Naive B cell (primary cell): ENCODE measurements around the gene DDX11. TPM values are rescaled to one million over a fixed set of nuclear protein-coding genes. Genes with fewer than 3 reads are reported as not detected.
"Not testable (repeated sequence)": the region's sequence is repeated elsewhere in the genome, so short reads cannot be mapped to it uniquely, and the experiment has no call there.

Experiments used
- ATAC-seq, 2 donors: fragments of 150-1000 bp; cut with Tn5 transposase; 2 replicates each; pipeline ENCODE4 v1.10.0; 2021; ENCODE audit warnings: low read depth in 2 of 2, mild to moderate bottlenecking in 2 of 2, moderate library complexity in 2 of 2
- DNase-seq: peaks from one replicate; pipeline ENCODE4 v3.0.0; 2022
- H3K27ac Mint-ChIP-seq, 6 donors: one replicate each; pipeline ENCODE4 v1.8.0; 2020 to 2022; ENCODE audit warnings: mild to moderate bottlenecking in 6 of 6, mixed read lengths in 6 of 6, moderate library complexity in 5 of 6, inconsistent platforms in 2 of 6
- H3K27me3 Mint-ChIP-seq, 3 donors: one replicate each; pipeline ENCODE4 v1.8.0; 2021 to 2022; ENCODE audit warnings: mixed read lengths in 3 of 3, mild to moderate bottlenecking in 1 of 3
- H3K36me3 Mint-ChIP-seq, 2 donors: one replicate each; pipeline ENCODE4 v1.8.0; 2020 to 2022; ENCODE audit warnings: mixed read lengths in 2 of 2, inconsistent platforms in 1 of 2, mild to moderate bottlenecking in 1 of 2
- H3K4me1 Mint-ChIP-seq, 3 donors: one replicate each; pipeline ENCODE4 v1.8.0; 2020 to 2022; ENCODE audit warnings: mixed read lengths in 3 of 3, inconsistent platforms in 1 of 3, mild to moderate bottlenecking in 1 of 3, moderate library complexity in 1 of 3
- H3K4me3 Mint-ChIP-seq, 8 donors: one replicate each; pipeline ENCODE4 v1.8.0; 2020 to 2022; ENCODE audit warnings: mild to moderate bottlenecking in 8 of 8, mixed read lengths in 8 of 8, moderate library complexity in 8 of 8, inconsistent platforms in 2 of 8
- H3K9me3 Mint-ChIP-seq, 7 donors: one replicate each; pipeline ENCODE4 v1.8.0; 2020 to 2022; ENCODE audit warnings: mixed read lengths in 7 of 7, mild to moderate bottlenecking in 5 of 7, inconsistent platforms in 2 of 7, moderate library complexity in 1 of 7
- polyA plus RNA-seq, 6 donors: library from polyadenylated mRNA; unstranded; fragments of 300-500 nt; fragmentation: Illumina TruSeq; gene quantifications; one replicate each; pipeline ENCODE4 v1.2.3, GENCODE V29; 2021; ENCODE audit warnings: low read depth in 6 of 6

Gene DDX11
- 10 to 100 TPM in 4 of 6 donors, 1 to 10 TPM in 2; 2.6 to 30.8 (median 12.2) TPM for polyA plus RNA-seq

DNA sequence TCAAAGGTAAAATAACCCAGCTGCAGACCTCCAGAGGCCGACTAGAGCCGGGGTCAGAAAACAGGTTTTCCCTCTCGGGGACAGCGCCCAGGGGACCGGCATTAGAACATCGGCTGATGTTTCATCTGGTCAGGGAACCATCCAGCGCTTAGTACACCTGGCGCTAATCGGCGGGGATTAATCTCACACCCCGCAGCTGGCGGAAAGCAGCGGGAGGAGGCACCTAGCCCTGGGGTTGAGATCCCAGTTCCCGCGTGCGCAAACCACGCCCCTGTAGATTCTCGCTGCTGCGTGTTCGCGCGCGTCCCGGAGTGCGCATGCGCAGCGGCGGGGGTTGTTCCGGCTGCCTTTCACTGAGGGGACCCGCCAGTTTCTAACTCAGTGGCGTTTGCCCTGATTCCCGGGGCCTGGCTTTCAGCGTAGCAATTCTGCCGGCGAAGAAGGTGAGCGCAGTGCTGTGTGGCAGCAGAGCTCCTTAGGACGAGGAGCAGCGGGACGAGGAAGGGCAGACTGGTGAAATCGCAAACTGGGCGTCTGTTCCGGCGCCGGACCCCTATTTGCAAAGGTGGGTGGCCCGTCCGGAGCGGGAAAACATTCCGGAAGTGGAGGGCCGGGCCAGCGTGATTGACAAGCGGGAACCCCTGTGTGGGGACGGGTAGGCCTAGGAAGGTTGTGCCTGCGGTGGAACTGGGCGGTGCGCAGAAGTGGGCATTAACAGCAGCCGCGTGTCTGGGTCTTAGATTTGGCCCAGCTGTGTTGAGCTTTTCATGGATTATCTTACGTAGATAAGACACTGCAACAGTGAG is at the start of gene DDX11:
Gene DDX11 (plus strand): TSS at position 334 of the 806 bp plus-strand sequence. CDS start 4,534 bp downstream, outside the sequence.
- not testable (repeated sequence) for H3K36me3 Mint-ChIP-seq, H3K27me3 Mint-ChIP-seq, H3K9me3 Mint-ChIP-seq
- ATAC-seq: peak; percentile 84 to 90
- Mint-ChIP-seq H3K27ac (peak within 1 kb of the TSS; percentile 95 to 98 (median 97)), H3K4me3 (peak within 1 kb of the TSS; percentile 98 to 100 (median 99)), H3K4me1 (peaks cover 20 to 26% (median 21%) of the 10 kb centered on the region in 3 donors)
- DNase-seq: peak; percentile 96

DNA sequence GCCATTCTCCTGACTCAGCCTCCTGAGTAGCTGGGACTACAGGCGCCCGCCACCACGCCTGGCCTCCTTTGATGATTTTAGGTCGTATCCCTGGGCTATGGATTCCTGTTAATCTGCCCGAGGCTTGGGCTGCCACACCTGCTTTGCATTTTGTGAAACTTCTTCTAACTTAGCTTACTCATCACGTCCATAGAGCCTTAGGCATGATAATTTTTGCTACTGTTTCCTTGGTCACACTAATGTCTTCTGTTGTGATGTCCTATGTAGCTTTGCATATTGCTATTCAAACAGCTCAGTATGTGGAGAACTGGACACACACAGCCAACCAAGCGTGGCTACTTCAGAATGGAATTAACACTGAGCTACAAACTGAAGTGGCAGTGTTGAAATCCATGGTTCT is 47.5 kb upstream of the DDX11 start:
- Mint-ChIP-seq H3K27me3 (peaks cover 0 to 4% (median 0%) of the 10 kb centered on the region in 3 donors), H3K36me3 (no peaks in the 10 kb centered on the region), H3K4me3 (no peak overlapping the region), H3K4me1 (no peaks in the 10 kb centered on the region), H3K27ac (no peak overlapping the region), H3K9me3 (peaks cover 0 to 8% (median 3%) of the 10 kb centered on the region in 7 donors)
- DNase-seq (no peak), ATAC-seq (no peak)

DNA sequence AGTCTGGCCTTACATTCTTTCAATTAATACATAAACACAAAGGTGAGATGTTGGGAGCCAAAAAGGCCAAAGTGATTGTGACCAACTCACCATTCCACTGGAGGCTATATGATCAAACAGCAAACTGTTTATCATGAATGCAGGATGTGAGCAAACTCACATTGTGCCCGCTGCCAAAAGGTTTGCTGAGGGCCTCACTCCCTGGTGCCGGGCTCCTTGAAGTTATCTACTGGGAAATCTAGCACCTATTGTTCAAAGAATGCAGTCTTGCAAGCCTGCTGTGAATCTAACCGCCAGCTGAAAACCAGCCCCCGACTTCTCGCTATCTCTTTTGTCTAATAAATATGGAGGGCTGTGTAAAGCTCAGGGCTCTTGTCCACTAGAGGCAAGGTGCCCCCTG is 46.7 kb upstream of the DDX11 start:
- H3K27me3 Mint-ChIP-seq, DNase-seq, H3K9me3 Mint-ChIP-seq, ATAC-seq, H3K4me3 Mint-ChIP-seq, H3K4me1 Mint-ChIP-seq, H3K36me3 Mint-ChIP-seq: not testable (repeated sequence)
- peak overlapping the region in 1 of 6 donors; percentile 23 for H3K27ac Mint-ChIP-seq

DNA sequence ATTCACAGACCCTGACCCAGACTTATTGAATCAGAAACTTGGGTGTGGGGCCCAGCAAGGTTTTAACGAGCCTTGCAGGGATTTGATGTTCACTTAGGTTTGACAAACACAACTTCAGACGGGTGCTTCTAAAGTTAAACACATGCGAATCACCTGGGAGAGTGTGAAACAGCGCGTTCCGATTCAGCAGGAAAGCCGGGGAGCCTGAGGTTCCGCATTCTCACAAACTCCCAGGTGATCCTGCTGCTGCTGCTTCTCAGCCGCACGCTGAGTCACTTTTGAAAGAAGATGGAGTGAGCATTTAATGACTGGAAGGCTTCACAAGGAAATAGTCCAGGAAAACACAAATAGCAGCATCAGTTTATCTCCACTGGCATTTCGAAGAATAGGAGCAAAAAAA is 44.2 kb upstream of the DDX11 start:
- H3K27me3 Mint-ChIP-seq: no peaks in the 10 kb centered on the region
- H3K9me3 Mint-ChIP-seq: peaks cover 0 to 8% (median 3%) of the 10 kb centered on the region in 7 donors
- ATAC-seq (no peak), DNase-seq (no peak)
- H3K4me3 Mint-ChIP-seq: no peak overlapping the region
- H3K4me1 Mint-ChIP-seq: no peaks in the 10 kb centered on the region
- no peaks in the 10 kb centered on the region for H3K36me3 Mint-ChIP-seq
- H3K27ac Mint-ChIP-seq: no peak overlapping the region

DNA sequence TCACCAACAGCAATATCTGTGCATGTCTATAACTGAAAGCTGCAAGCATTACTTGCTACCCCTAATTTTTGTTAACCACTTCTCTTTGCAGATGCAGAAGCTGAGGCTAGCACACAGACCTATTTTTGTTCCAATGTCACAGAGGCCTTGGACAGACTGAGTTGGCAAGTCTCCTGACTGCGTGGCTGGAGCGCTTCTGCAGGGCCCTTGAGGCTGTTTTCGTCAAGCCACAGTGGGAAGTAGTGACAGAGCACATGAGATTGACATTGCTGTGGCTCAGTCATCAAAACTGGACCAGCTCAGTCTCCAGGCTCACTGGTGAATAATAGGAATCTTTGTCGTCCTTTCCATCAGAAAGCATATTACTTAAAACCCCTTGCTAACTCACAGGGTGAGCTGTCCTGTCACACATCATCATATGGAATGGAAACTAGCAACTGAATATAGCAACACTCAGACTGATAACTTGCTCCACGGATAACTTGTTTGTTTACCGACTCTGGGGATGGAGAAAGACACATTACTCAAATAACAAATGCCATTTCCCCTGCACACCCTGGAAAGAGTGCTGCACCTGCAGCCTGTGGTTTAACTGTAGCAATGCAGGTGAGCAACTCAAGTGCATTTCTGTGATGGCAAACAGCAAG is 43.6 kb upstream of the DDX11 start:
- Mint-ChIP-seq H3K4me3 (no peak overlapping the region), H3K27me3 (no peaks in the 10 kb centered on the region), H3K4me1 (no peaks in the 10 kb centered on the region), H3K27ac (peak overlapping the region in 1 of 6 donors; percentile 66), H3K9me3 (peaks cover 0 to 8% (median 3%) of the 10 kb centered on the region in 7 donors), H3K36me3 (no peaks in the 10 kb centered on the region)
- ATAC-seq (no peak), DNase-seq (no peak)

DNA sequence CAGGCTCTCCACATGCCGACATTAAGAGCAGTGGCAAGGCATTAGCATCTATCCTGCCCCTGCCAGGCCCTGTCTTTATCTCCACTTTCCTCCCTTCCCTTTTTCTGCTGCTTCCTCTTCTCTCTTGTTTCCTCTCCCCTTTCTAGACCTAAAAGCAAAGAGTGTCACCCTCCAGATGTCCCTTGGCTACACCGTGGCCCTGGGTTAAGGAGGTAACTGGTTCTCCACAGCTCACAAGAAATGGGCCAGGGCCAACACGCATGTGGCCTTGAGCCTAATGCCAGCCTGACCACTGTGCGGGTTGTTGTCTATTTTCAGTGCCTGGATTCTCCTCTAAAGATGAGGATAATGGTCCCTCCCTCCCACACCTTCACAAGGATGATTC is 41.7 kb upstream of the DDX11 start:
- no peaks in the 10 kb centered on the region for H3K36me3 Mint-ChIP-seq
- H3K4me1 Mint-ChIP-seq: no peaks in the 10 kb centered on the region
- ATAC-seq: no peak
- no peak for DNase-seq
- no peak overlapping the region for H3K4me3 Mint-ChIP-seq
- H3K9me3 Mint-ChIP-seq: peaks cover 0 to 4% (median 3%) of the 10 kb centered on the region in 7 donors
- no peak overlapping the region for H3K27ac Mint-ChIP-seq
- H3K27me3 Mint-ChIP-seq: peaks cover 0 to 11% (median 6%) of the 10 kb centered on the region in 3 donors

DNA sequence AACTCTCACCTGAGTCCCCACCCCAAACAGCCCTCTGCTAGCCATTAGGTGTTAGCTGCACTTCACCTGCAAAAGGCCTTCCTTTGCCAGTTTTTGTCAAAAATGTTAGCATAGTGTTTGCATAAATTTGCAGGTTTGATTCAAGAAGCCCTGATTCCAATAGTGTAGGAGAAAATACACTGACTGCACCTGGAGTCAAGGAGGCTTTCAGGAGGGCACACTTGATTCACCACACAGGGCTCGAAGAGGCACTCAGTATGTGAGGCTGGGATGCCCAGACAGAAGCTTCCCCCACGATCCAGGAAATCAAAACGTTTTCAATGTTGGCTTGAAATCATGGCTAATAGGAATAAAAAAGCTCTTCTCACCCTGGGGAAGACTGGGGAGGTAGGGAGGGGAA is 40.5 kb upstream of the DDX11 start:
- Mint-ChIP-seq H3K4me1 (no peaks in the 10 kb centered on the region), H3K9me3 (no peaks in the 10 kb centered on the region), H3K27me3 (peaks cover 0 to 11% (median 6%) of the 10 kb centered on the region in 3 donors), H3K36me3 (no peaks in the 10 kb centered on the region), H3K4me3 (no peak overlapping the region), H3K27ac (no peak overlapping the region)
- no peak for ATAC-seq
- DNase-seq: no peak

DNA sequence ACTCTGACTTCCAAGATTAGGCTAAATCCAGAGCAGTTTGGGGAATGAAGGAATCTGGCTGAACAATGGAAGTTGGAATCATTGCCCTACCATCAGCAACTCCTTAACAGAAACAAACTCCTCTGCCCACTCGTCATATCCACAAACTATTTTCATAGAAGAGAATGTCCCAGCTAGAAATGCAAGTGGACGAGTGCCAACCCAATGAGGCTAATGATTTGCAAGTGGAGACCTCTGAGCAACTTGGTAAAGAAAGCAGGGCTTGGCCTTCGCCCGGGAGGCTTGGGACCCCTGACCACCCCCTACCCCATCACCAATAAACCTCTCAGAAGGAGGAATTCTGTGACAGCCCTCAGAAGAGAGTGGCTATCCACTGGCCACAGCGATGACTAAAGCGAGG is 40.0 kb upstream of the DDX11 start:
- no peak overlapping the region for H3K4me3 Mint-ChIP-seq
- no peak overlapping the region for H3K27ac Mint-ChIP-seq
- no peaks in the 10 kb centered on the region for H3K4me1 Mint-ChIP-seq
- H3K27me3 Mint-ChIP-seq: peaks cover 0 to 11% (median 6%) of the 10 kb centered on the region in 3 donors
- no peak for ATAC-seq
- H3K36me3 Mint-ChIP-seq: no peaks in the 10 kb centered on the region
- no peak for DNase-seq
- no peaks in the 10 kb centered on the region for H3K9me3 Mint-ChIP-seq

DNA sequence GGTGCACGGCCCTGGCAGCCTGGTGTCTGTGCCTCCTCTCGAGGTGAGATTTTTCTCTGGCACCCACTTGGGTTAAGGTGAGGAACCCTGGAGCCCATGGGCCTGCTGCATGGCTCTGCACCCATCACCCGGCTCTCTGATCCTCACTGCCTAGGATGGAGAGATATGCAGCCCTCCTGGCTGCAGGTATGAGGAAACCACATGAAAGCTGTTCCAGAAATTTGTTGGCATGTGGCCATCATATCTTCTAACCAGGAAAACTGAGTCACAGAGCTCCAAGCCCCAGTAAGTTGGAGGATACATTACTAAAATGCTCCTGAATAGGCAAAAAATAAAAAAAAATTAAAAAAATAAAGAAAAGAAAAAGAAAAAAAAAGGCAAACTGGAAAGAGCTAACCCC is 39.3 kb upstream of the DDX11 start:
- DNase-seq (no peak), ATAC-seq (no peak)
- peaks cover 0 to 11% (median 6%) of the 10 kb centered on the region in 3 donors for H3K27me3 Mint-ChIP-seq
- H3K36me3 Mint-ChIP-seq: no peaks in the 10 kb centered on the region
- H3K4me1 Mint-ChIP-seq: no peaks in the 10 kb centered on the region
- H3K27ac Mint-ChIP-seq: no peak overlapping the region
- H3K4me3 Mint-ChIP-seq: no peak overlapping the region
- H3K9me3 Mint-ChIP-seq: no peaks in the 10 kb centered on the region

DNA sequence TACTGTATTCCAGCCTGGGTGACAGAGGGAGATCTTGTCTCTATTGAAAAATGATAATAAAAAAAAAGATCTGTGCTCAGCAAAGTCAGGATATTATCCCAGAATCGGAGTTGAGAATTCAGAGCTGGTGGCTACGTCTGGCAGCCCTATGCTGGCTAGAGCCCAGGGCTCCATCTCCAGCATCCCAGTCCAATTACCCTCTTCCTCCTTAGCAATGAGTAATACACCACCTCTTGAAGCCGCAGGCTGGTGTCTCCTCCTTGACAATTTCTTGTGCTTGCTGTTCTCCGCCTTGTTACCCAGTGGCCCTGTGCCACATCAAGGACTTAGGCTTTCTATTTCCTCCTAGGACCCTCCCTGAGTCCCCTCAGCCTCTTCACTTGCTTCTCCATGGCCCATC is 38.4 kb upstream of the DDX11 start:
- H3K9me3 Mint-ChIP-seq: no peaks in the 10 kb centered on the region
- no peak overlapping the region for H3K4me3 Mint-ChIP-seq
- H3K27me3 Mint-ChIP-seq: peaks cover 0 to 11% (median 6%) of the 10 kb centered on the region in 3 donors
- no peak overlapping the region for H3K27ac Mint-ChIP-seq
- H3K36me3 Mint-ChIP-seq: no peaks in the 10 kb centered on the region
- ATAC-seq (no peak), DNase-seq (no peak)
- H3K4me1 Mint-ChIP-seq: no peaks in the 10 kb centered on the region

DNA sequence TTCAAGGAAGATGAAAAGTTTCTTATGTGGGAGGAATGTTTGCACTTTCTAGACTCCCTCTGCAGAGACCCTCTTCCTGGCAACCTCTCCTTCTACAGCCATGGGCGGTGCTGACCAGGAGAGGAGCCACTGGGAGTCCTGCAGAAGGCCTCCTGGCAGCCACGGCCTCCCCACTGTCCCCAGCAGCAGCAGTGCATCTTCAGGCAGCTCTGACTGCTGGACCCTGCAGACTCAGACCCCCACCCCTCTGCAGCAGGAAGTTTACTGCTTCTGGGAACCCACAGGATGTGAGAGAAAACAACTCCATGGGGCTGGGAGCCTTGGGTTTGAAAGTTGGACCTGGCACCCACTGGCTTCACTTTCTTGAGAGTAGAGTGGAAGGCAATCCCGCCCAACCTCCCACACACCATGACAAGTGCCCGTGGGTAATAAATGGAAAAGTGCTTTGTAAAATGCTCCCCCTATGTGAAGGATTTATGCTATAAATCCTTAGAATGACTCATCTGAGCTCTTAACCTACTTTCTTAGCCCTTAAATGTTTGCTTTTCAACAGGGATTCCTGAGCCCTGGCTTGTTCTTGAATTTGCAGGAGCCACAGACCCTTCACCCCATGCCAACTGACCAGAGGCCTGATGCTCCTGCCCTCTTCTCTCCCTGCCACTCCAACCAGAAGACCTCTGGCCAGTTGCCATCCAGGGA is 37.5 kb upstream of the DDX11 start:
- no peaks in the 10 kb centered on the region for H3K36me3 Mint-ChIP-seq
- H3K4me1 Mint-ChIP-seq: no peaks in the 10 kb centered on the region
- H3K27me3 Mint-ChIP-seq: peaks cover 0 to 11% (median 6%) of the 10 kb centered on the region in 3 donors
- no peaks in the 10 kb centered on the region for H3K9me3 Mint-ChIP-seq
- no peak overlapping the region for H3K4me3 Mint-ChIP-seq
- ATAC-seq (no peak), DNase-seq (no peak)
- no peak overlapping the region for H3K27ac Mint-ChIP-seq

DNA sequence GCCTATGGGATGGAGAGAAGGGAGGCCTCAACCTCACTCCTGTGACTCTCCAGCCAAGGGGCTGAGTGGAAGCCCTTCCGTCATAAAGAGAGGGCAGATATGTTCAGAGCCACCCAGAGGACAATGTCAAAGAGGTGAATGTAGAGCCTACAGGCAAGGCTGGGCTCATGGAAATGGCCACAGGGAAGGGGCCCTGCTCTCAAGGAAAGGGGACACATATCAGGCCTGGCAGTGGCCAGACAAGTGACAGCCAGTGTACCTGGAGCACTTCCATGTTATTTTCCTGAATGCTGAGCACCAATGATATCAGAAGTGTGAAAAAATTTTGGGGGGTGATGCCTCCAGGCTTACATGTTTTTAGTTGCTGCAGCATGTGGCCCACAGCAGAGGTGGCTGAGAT is 36.6 kb upstream of the DDX11 start:
- H3K36me3 Mint-ChIP-seq: no peaks in the 10 kb centered on the region
- H3K4me3 Mint-ChIP-seq: peak overlapping the region in 1 of 8 donors; percentile 49
- no peak overlapping the region for H3K27ac Mint-ChIP-seq
- no peaks in the 10 kb centered on the region for H3K4me1 Mint-ChIP-seq
- H3K27me3 Mint-ChIP-seq: peaks cover 0 to 11% (median 6%) of the 10 kb centered on the region in 3 donors
- DNase-seq: no peak
- ATAC-seq: no peak
- no peaks in the 10 kb centered on the region for H3K9me3 Mint-ChIP-seq

DNA sequence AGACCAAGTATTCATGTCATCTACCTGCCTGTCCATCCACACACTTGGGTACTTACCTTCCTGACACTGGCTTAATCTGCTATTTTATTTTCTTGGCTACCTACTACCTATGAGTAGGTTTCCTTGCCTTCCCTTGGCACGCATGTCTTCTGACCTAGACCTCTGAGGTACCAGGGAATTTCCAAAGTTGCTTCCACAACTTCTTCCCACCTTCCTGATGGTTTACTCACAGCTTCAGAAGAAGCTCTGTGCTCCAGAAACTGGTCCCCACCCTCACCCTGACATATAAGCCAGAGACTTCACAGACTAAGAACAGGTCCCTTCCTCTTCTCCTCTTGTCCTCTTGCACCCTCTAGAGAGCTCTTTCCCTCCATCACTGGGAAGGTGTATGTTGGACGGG is 35.7 kb upstream of the DDX11 start:
- ATAC-seq (no peak), DNase-seq (no peak)
- Mint-ChIP-seq H3K27me3 (peaks cover 0 to 11% (median 6%) of the 10 kb centered on the region in 3 donors), H3K4me1 (no peaks in the 10 kb centered on the region), H3K27ac (peak overlapping the region in 2 of 6 donors; percentile 24 to 41), H3K36me3 (no peaks in the 10 kb centered on the region), H3K9me3 (no peaks in the 10 kb centered on the region), H3K4me3 (no peak overlapping the region)
